Activated CD4-positive, alpha-beta memory T cell treated with anti-CD3 and anti-CD28 coated beads, Interleukin-2, amount 10 ng/mL, durations not matched to agents 7 days and 5 days (primary cell): ENCODE results near the gene BIK. TPM values are rescaled to one million over a fixed set of nuclear protein-coding genes. Genes with fewer than 3 reads are reported as not detected.
"Not testable (repeated sequence)": the region's sequence is repeated elsewhere in the genome, so short reads cannot be mapped to it uniquely, and the experiment has no call there.

Experiments
- CTCF ChIA-PET: fragments of 350-600 bp; sonication (Branson Sonifier 250); formaldehyde crosslinking; loops from one replicate; lab custom pipeline; 2021; ENCODE audit warnings: antibody characterized with exemption, inconsistent platforms; lab: Charles Lee
- POLR2A ChIA-PET: fragments of 350-600 bp; sonication (Branson Sonifier 250); formaldehyde crosslinking; loops from one replicate; lab custom pipeline; 2021; ENCODE audit warnings: antibody characterized with exemption; lab: Charles Lee
- DNase-seq: peaks from one replicate; pipeline ENCODE4 v3.0.0-alpha.2; 2020
- H3K27ac Mint-ChIP-seq: one replicate; pipeline ENCODE4 v1.8.0; 2021; ENCODE audit warnings: mild to moderate bottlenecking, mixed read lengths
- H3K27me3 Mint-ChIP-seq: one replicate; pipeline ENCODE4 v1.8.0; 2021; ENCODE audit warnings: mixed read lengths
- H3K36me3 Mint-ChIP-seq: one replicate; pipeline ENCODE4 v1.8.0; 2021; ENCODE audit warnings: low read depth, mixed read lengths
- H3K4me1 Mint-ChIP-seq: one replicate; pipeline ENCODE4 v1.8.0; 2021; ENCODE audit warnings: mixed read lengths
- H3K4me3 Mint-ChIP-seq: one replicate; pipeline ENCODE4 v1.8.0; 2021; ENCODE audit warnings: mild to moderate bottlenecking, mixed read lengths
- H3K9me3 Mint-ChIP-seq: one replicate; pipeline ENCODE4 v1.8.0; 2021; ENCODE audit warnings: mixed read lengths
- total RNA-seq, 2 experiments: library from RNA; stranded (reverse); gene quantifications; one replicate each; pipeline ENCODE4 v1.2.3, GENCODE V29; 2021

The BIK gene
- total RNA-seq, 2 experiments from 2014 or later: 2.6 TPM

- POLR2A ChIA-PET: no interaction called here
- CTCF ChIA-PET: interaction anchor here (0.6 kb wide), 1 partner anchor 97 kb away, joined by 3 read pairs; no protein-coding TSS in a partner anchor
- Mint-ChIP-seq H3K9me3 (no peaks in the 10 kb centered on the region), H3K27ac (no peak overlapping the region), H3K36me3 (peaks cover 6% of the 10 kb centered on the region), H3K4me1 (peaks cover 9% of the 10 kb centered on the region), H3K4me3 (no peak overlapping the region), H3K27me3 (no peaks in the 10 kb centered on the region)
- no peak for DNase-seq
These were observed 19.2 kb downstream of the BIK start for GRCh38 chr22:43129426-43130425.

GRCh38 chr22:43131773-43132501, 21.4 kb downstream of the BIK start:
- no peaks in the 10 kb centered on the region for H3K9me3 Mint-ChIP-seq
- no peak for DNase-seq
- H3K27me3 Mint-ChIP-seq: no peaks in the 10 kb centered on the region
- H3K36me3 Mint-ChIP-seq: peaks cover 12% of the 10 kb centered on the region
- H3K4me1 Mint-ChIP-seq: peaks cover 9% of the 10 kb centered on the region
- no peak overlapping the region for H3K4me3 Mint-ChIP-seq
- ChIA-PET CTCF (no interaction called here), POLR2A (no interaction called here)
- no peak overlapping the region for H3K27ac Mint-ChIP-seq

- no peak for DNase-seq
- Mint-ChIP-seq H3K4me1 (peaks cover 2% of the 10 kb centered on the region), H3K9me3 (no peaks in the 10 kb centered on the region), H3K27me3 (no peaks in the 10 kb centered on the region), H3K27ac (no peak overlapping the region), H3K4me3 (no peak overlapping the region), H3K36me3 (peaks cover 20% of the 10 kb centered on the region)
- ChIA-PET CTCF (no interaction called here), POLR2A (no interaction called here)
These were observed 22.9 kb downstream of the BIK start for GRCh38 chr22:43133401-43133800.

GRCh38 chr22:43134553-43134952, 24.0 kb downstream of the BIK start:
- Mint-ChIP-seq H3K9me3 (no peaks in the 10 kb centered on the region), H3K27me3 (no peaks in the 10 kb centered on the region), H3K36me3 (peaks cover 25% of the 10 kb centered on the region), H3K4me3 (no peak overlapping the region), H3K27ac (no peak overlapping the region), H3K4me1 (peaks cover 2% of the 10 kb centered on the region)
- ChIA-PET POLR2A (no interaction called here), CTCF (interaction anchor here (0.9 kb wide), 1 partner anchor 12 kb away, joined by 3 read pairs; no protein-coding TSS in a partner anchor)
- DNase-seq: no peak

- Mint-ChIP-seq H3K36me3 (peaks cover 28% of the 10 kb centered on the region), H3K4me1 (peaks cover 2% of the 10 kb centered on the region), H3K27ac (no peak overlapping the region), H3K4me3 (no peak overlapping the region), H3K27me3 (no peaks in the 10 kb centered on the region), H3K9me3 (no peaks in the 10 kb centered on the region)
- ChIA-PET CTCF (interaction anchor here (0.6 to 0.8 kb wide), 2 partner anchors 45 to 359 kb away, joined by 3 to 4 read pairs; no protein-coding TSS in a partner anchor), POLR2A (no interaction called here)
- DNase-seq: no peak
These were observed 25.0 kb downstream of the BIK start for GRCh38 chr22:43135565-43135964.

- Mint-ChIP-seq H3K27me3 (no peaks in the 10 kb centered on the region), H3K4me1 (peaks cover 6% of the 10 kb centered on the region), H3K27ac (no peak overlapping the region), H3K36me3 (peaks cover 31% of the 10 kb centered on the region), H3K4me3 (no peak overlapping the region), H3K9me3 (no peaks in the 10 kb centered on the region)
- CTCF ChIA-PET: interaction anchor here (0.6 to 1.4 kb wide), 4 partner anchors 9 to 360 kb away, joined by 3 to 5 read pairs (median 4); partner anchors contain the start of gene BIK
- POLR2A ChIA-PET: no interaction called here
- DNase-seq: peak; percentile 44
These were observed 25.7 kb downstream of the BIK start for GRCh38 chr22:43136255-43136654.

GRCh38 chr22:43136801-43137200, 26.3 kb downstream of the BIK start:
- Mint-ChIP-seq H3K27ac (no peak overlapping the region), H3K27me3 (no peaks in the 10 kb centered on the region), H3K4me3 (no peak overlapping the region), H3K9me3 (no peaks in the 10 kb centered on the region), H3K36me3 (peaks cover 31% of the 10 kb centered on the region), H3K4me1 (peaks cover 10% of the 10 kb centered on the region)
- ChIA-PET CTCF (interaction anchor here (1.0 to 1.4 kb wide), 2 partner anchors 9 to 27 kb away, joined by 3 to 5 read pairs; partner anchors contain the start of gene BIK), POLR2A (no interaction called here)
- DNase-seq: no peak

GRCh38 chr22:43142880-43143562, 32.5 kb downstream of the BIK start, which contains the start of gene MCAT:
Gene MCAT (minus strand): TSS chr22:43143398. CDS start chr22:43143348, 50 bp downstream.
- no peaks in the 10 kb centered on the region for H3K9me3 Mint-ChIP-seq
- H3K4me1 Mint-ChIP-seq: peaks cover 37% of the 10 kb centered on the region
- ChIA-PET CTCF (interaction anchor here (1.4 to 3.0 kb wide), 2 partner anchors 15 to 44 kb away, joined by 3 to 9 read pairs; partner anchors contain the start of gene TTLL12), POLR2A (interaction anchor here (0.8 to 4.7 kb wide), 7 partner anchors 10 to 527 kb away, joined by 3 to 29 read pairs (median 4); partner anchors contain the start of gene TTLL12)
- no peaks in the 10 kb centered on the region for H3K27me3 Mint-ChIP-seq
- peaks cover 16% of the 10 kb centered on the region for H3K36me3 Mint-ChIP-seq
- peak within 1 kb of the TSS; percentile 85 for H3K4me3 Mint-ChIP-seq
- peak within 1 kb of the TSS; percentile 82 for H3K27ac Mint-ChIP-seq
- peak; percentile 82 for DNase-seq

- ChIA-PET POLR2A (interaction anchor here (4.7 kb wide), 1 partner anchor 41 kb away, joined by 29 read pairs; the partner anchor contains the start of gene TTLL12), CTCF (no interaction called here)
- no peaks in the 10 kb centered on the region for H3K9me3 Mint-ChIP-seq
- no peaks in the 10 kb centered on the region for H3K27me3 Mint-ChIP-seq
- DNase-seq: no peak
- peaks cover 7% of the 10 kb centered on the region for H3K36me3 Mint-ChIP-seq
- H3K4me3 Mint-ChIP-seq: no peak overlapping the region
- no peak overlapping the region for H3K27ac Mint-ChIP-seq
- peaks cover 43% of the 10 kb centered on the region for H3K4me1 Mint-ChIP-seq
These were observed 34.4 kb downstream of the BIK start for GRCh38 chr22:43144949-43145348.

- H3K36me3 Mint-ChIP-seq, H3K9me3 Mint-ChIP-seq, DNase-seq, H3K27ac Mint-ChIP-seq, H3K27me3 Mint-ChIP-seq, H3K4me3 Mint-ChIP-seq, CTCF ChIA-PET: not testable (repeated sequence)
- H3K4me1 Mint-ChIP-seq: peaks cover 43% of the 10 kb centered on the region
- POLR2A ChIA-PET: interaction anchor here (4.7 kb wide), 1 partner anchor 40 kb away, joined by 29 read pairs; the partner anchor contains the start of gene TTLL12
These were observed 34.8 kb downstream of the BIK start for GRCh38 chr22:43145371-43145770.

GRCh38 chr22:43146332-43146731, 35.8 kb downstream of the BIK start:
- ChIA-PET POLR2A (interaction anchor here (4.7 kb wide), 1 partner anchor 40 kb away, joined by 29 read pairs; the partner anchor contains the start of gene TTLL12), CTCF (interaction anchor here (0.7 to 1.3 kb wide), 2 partner anchors 41 to 45 kb away, joined by 4 to 5 read pairs; no protein-coding TSS in a partner anchor)
- H3K36me3 Mint-ChIP-seq, DNase-seq, H3K27me3 Mint-ChIP-seq, H3K27ac Mint-ChIP-seq, H3K4me3 Mint-ChIP-seq, H3K9me3 Mint-ChIP-seq: not testable (repeated sequence)
- peaks cover 44% of the 10 kb centered on the region for H3K4me1 Mint-ChIP-seq

GRCh38 chr22:43147821-43148220, 37.3 kb downstream of the BIK start:
- Mint-ChIP-seq H3K27ac (no peak overlapping the region), H3K36me3 (peaks cover under 1% of the 10 kb centered on the region), H3K4me1 (peaks cover 36% of the 10 kb centered on the region), H3K27me3 (no peaks in the 10 kb centered on the region), H3K9me3 (no peaks in the 10 kb centered on the region), H3K4me3 (no peak overlapping the region)
- ChIA-PET POLR2A (interaction anchor here (1.2 kb wide), 1 partner anchor 532 kb away, joined by 3 read pairs; no protein-coding TSS in a partner anchor), CTCF (interaction anchor here (0.8 to 1.3 kb wide), 2 partner anchors 30 to 40 kb away, joined by 3 to 5 read pairs; no protein-coding TSS in a partner anchor)
- no peak for DNase-seq
